ENCODE results near the gene MED13L.

GRCh38 chr12:116294454-116295165 is 17.1 kb upstream of the MED13L start:
- TF ChIP-seq POLR2A (IDR thresholded peaks at IDR 0.05) = no peak
- TF ChIP-seq CTCF (IDR thresholded peaks at IDR 0.05) = no peak

Data from heart left ventricle (tissue), 13 donors.